UCSD-AML1 (cell line): Measurements from ENCODE around the gene M1AP.

ENCODE experiments used
- DNase-seq: peaks from one replicate; lab custom pipeline; 2025; ENCODE audit not compliant: unreplicated experiment; lab: John Stamatoyannopoulos, UW

The M1AP gene

DNA sequence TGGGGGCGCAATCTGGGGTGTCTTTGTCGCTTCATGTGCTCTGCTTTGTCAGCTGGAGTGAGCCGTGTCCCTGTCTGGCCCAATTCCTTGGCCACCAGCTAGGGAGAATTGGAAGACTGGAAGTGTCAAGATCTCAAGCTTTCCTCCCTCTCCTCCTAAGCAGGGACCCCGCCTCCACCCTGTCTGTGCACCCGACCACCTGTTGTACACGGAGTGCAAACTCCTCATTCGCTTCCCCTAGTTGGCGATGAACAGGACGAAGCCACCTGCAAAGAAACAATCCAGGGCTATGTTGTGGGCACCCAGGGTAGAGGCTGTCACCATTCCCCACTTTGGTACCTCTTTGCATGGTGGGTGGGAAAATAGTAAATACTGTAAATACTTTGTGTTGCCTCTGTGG lies 120.4 kb downstream of the M1AP start:
- no peak for DNase-seq

GRCh38 chr2:74526649-74527230 lies 121.4 kb downstream of the M1AP start:
- no peak for DNase-seq

DNA sequence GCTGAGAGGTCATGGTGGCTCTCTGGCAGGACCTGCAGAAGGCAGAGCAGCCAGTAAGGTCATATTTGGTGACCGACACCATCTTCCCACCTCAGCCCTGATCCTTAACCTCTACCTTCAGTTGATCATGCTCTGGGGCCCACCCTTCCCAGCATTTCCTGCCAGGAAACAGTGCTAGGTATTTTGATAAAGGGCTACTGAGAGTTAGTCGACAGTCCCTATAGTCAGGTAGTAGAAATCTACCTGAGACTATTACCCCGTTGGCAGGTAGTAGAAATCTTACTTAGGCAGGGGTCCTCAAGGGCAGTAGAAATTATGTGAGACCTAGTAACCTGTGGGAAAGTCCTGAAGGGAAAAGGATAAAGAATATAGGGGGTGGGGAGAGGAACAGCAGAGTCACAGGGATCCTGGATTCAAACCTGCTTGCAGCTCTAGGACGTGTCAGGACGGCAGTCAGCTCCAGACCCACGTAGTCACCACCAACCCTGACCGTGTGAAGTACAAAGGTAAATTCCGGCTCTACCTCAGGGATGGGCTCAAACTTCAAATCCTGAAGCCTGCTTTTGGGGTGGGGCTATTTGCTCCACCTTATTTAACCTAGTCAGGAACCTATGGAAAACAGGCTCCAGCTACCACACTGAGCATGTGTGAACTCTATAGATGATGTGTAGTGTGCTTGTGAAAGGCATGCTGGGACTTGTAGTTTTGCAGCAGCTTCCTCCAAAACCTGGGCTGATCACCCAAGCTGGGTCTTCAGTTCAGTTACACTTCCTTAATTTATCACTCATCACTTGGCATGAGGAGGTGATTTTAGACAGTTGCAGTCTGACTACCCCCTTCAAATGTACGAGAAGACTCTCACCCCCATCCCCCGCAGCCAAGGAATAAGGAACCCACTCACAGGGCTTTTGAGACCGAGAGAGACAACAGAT lies 122.1 kb downstream of the M1AP start, which contains the start of gene DQX1:
DQX1 (minus strand) TSS at position 515 of the 932 bp plus-strand sequence; CDS start at position 13, 502 bp downstream.
- DNase-seq: no peak

- no peak for DNase-seq
Measured at GRCh38 chr2:74524955-74525716, 123.0 kb downstream of the M1AP start.

GRCh38 chr2:74524005-74524404 lies 124.1 kb downstream of the M1AP start:
- DNase-seq: no peak

DNA sequence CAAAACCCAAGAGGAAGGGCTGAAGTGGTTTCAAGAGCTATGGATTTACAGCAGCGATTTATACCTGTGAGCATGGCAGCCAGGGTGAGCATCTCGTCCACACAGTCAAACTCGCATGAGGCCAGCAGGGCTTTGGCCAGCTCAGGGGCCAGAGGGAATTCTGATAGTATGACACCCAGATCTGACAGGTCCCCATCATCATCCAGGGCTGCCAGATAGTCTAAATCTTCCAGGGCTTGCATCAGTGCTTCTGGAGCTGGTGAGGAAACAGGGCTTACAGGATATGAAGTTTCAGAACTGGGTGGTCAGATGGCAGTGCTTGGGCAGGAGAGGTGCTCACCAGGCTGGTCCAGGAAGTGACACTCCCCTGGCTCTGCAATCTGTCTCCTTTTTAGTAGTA lies 125.6 kb downstream of the M1AP start:
- DNase-seq: no peak

DNA sequence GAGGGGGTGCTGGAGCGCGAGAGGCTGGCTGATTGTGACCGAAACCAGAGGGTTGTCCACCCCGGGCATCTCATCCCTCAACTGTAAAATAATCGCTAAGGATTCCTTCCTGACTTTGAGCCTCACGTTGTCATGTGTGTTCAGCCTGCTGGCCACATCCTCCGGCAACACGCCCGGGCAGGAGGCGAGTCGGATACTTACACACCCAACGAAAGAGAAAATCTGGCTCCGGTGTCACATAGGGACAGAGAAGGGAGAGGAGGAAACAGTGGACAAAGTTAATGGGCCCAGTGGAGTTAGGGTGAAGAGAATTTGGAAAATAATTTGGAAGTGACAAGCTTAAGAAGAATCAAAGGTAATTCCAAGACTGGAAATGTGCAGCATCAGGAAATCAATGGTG lies 131.5 kb downstream of the M1AP start:
- DNase-seq: no peak

- DNase-seq: no peak
Measured at GRCh38 chr2:74515981-74516633, 132.0 kb downstream of the M1AP start.

- no peak for DNase-seq
Measured at GRCh38 chr2:74515271-74515980, 132.7 kb downstream of the M1AP start.

DNA sequence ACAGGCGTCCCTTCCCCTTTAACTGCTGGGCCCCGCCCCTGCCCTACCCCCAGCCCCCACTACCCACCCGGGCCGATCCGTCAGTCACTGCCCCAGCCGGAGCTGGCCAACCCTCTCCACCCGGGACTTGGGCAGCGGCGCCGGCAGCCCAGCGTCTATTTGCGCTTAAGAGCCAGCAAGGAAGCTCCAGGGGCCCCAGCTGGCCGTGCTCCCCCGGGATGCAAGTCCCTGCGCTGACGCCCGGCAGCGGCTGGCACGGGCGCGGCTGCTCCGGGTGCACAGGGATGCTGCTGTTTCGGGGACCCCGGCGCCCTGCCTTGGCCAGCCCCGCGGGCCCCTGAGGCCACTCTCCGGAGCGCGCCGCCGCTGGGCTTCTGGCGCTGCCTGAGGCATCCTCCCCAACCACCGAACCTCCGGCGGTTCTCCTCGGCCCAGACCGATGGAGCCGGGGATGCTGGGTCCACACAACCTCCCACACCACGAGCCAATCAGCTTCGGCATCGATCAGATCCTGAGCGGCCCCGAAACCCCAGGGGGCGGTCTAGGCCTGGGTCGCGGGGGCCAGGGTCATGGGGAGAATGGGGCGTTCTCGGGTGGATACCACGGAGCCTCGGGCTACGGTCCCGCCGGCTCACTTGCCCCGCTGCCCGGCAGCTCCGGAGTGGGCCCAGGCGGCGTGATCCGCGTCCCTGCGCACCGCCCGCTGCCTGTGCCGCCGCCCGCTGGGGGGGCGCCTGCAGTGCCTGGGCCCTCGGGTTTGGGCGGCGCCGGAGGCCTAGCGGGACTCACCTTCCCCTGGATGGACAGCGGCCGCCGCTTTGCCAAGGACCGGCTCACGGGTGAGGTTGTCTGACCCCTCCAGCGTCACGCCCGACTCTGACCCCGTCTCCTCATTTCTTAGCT lies 133.5 kb downstream of the M1AP start, which contains the start of gene TLX2:
TLX2 (plus strand) TSS at position 83 of the 903 bp plus-strand sequence; CDS start at position 440, 357 bp downstream.
- no peak for DNase-seq

DNA sequence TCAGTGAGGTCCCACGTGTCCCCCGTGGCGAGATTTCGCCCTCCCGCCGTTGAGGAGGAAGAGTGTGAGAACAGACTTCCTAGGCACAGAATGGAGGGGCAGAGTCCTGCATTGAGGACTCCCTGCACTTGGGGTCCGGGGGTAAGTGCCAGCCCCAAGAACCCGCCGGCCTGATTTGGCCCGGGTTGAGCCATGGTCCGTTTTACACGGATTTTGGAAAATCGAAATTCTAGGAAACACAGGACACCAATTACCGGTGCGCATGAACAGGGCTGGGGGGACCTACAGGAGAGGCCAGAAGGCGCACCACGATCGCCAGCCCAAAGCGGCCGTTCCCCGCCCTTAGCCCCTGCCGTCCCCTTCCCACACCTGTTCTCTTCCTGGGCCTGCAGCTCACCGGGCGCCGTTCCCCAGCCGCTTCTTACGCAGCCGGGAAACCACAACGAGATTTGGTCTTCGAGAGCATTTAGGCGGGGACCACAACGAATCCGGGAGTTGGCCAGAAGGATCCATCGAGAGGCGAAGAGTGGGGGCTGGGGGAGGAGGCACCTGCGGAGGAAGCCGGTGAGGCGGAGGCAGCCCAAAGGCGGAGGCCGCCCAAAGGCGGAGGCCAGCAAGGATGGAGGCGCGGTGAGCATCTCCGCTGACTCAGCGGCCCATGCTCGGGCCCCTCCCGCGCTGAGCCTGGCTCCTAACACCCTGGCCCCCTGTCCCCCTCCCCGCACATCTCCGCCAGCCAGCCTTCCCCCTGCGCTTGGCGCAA lies 134.3 kb downstream of the M1AP start:
- DNase-seq: no peak

- DNase-seq: no peak
Measured at GRCh38 chr2:74512744-74513604, 135.2 kb downstream of the M1AP start.

DNA sequence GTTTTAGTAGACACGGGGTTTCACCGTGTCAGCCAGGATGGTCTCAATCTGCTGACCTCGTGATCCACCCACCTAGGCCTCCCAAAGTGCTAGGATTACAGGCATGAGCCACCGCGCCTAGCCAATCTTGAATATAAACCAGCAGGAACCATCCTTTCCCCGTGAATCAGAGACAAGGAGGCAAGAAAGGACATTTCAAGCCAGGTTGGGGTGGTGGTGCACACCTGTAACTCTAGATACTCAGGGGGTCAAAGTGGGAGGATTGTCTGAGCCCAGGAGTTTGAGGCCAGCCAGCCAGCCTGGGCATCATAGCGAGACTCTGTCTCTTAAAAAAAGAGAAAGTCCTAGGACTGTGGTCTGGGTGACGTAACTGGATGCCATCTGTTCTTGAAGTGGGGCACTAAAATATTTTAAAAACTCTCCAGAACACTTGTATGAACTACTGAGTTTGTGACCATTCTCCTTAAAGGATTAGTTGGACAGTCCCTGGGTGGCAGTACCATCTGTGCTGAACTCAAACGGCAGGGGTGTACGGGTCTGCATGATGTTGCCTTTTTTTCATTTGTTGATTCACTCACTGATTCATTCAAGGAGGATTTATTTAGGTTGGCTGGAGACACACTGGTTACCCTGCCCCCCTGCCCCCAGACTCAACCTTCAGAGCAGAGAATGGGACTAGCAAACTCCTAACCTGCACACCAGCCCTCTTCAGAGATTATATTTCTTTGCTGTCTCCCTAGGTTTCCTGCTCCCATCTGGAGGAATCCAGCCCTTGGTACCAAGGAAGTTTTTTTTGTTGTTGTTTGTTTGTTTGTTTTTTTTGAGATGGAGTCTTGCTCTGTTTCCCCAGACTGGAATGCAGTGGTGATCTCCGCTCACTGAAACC lies 136.8 kb downstream of the M1AP start:
- DNase-seq: no peak

- no peak for DNase-seq
Measured at GRCh38 chr2:74510272-74510671, 137.9 kb downstream of the M1AP start.

DNA sequence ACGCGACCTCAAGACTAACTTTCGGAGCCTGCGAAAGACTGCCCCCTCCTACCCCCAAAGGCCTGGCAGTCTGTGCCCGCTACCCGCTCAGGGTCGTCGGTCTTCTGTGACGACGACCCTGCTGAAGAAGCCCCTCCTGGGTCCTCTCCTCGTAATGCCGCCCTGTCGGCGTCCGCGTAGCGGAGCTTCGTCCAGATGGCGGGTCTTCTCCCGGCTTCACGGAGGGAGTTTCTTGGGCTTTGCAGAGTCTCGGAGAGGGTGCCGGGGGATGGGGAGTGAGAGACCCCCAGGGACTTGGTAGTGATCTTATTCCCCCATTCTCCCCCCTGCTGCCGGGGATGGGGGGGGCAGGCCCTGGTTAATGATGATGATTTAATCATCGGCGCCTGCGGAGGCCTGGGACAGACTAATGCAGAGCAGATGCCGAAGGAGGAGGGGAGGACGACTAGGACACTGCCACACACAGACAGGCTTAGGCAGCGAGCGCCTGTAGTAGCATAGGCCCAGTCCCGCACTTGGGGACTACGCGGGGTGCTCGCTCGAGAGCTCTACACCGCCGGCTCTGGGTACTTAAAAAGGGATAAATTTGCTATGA lies 140.1 kb downstream of the M1AP start:
- no peak for DNase-seq
